CD4-positive, alpha-beta T cell (primary cell): ENCODE data around the gene CWC25. TPM values are rescaled to one million over a fixed set of nuclear protein-coding genes. Genes with fewer than 3 reads are reported as not detected.

ENCODE experiments used
- ATAC-seq: fragments of 200-7000 bp; cut with Tn5 transposase; one replicate; pipeline ENCODE4 v1.10.0; 2022; ENCODE audit warnings: mild to moderate bottlenecking; ENCODE audit not compliant: poor library complexity
- CTCF ChIA-PET: fragments of 350-600 bp; sonication (Branson Sonifier 250); formaldehyde crosslinking; loops from one replicate; lab custom pipeline; 2021; ENCODE audit warnings: antibody characterized with exemption, inconsistent platforms; lab: Charles Lee
- POLR2A ChIA-PET: fragments of 350-600 bp; sonication (Branson Sonifier 250); formaldehyde crosslinking; loops from one replicate; lab custom pipeline; 2021; ENCODE audit warnings: antibody characterized with exemption, inconsistent platforms; lab: Charles Lee
- DNase-seq, 14 experiments: peaks; one replicate each; pipeline ENCODE4 v3.0.0-alpha.2; 2013 to 2020; ENCODE audit warnings: mixed read lengths in 2 of 14
- H3K27ac ChIP-seq, 2 donors: one replicate each; pipeline versions ENCODE4 v1.5.1 to v1.7.0; 2013; ENCODE audit warnings: low read length in 2 of 2, low read depth in 1 of 2, mild to moderate bottlenecking in 1 of 2
- H3K27me3 ChIP-seq, 2 experiments: 1 replicate in 1 of 2; 2 replicates in 1 of 2; pipeline versions ENCODE4 v1.6.1 to v1.7.0; 2013; ENCODE audit warnings: low read length in 2 of 2, control low read depth in 1 of 2, mild to moderate bottlenecking in 1 of 2, moderate library complexity in 1 of 2; ENCODE audit not compliant: insufficient read depth in 2 of 2, control insufficient read depth in 1 of 2
- H3K36me3 ChIP-seq: one replicate; pipeline ENCODE4 v1.6.1; 2013; ENCODE audit warnings: low read length, control low read depth; ENCODE audit not compliant: insufficient read depth
- H3K4me1 ChIP-seq: one replicate; pipeline ENCODE4 v1.6.1; 2013; ENCODE audit warnings: low read length, control low read depth; ENCODE audit not compliant: insufficient read depth
- H3K4me3 ChIP-seq: one replicate; pipeline ENCODE4 v1.5.1; 2013; ENCODE audit warnings: mild to moderate bottlenecking, low read length, moderate library complexity
- H3K9me3 ChIP-seq, 2 experiments: 1 replicate in 1 of 2; 2 replicates in 1 of 2; pipeline versions ENCODE4 v1.6.1 to v1.7.0; 2013; ENCODE audit warnings: low read length in 2 of 2, mild to moderate bottlenecking in 2 of 2, control low read depth in 1 of 2, moderate library complexity in 1 of 2; ENCODE audit not compliant: control insufficient read depth in 1 of 2, insufficient read depth in 1 of 2
- H3K27ac Mint-ChIP-seq: one replicate; pipeline ENCODE4 v1.8.0; 2020; ENCODE audit warnings: mixed read lengths
- H3K27me3 Mint-ChIP-seq: one replicate; pipeline ENCODE4 v1.8.0; 2021; ENCODE audit warnings: mixed read lengths
- H3K36me3 Mint-ChIP-seq: one replicate; pipeline ENCODE4 v1.8.0; 2021; ENCODE audit warnings: low read depth, mixed read lengths
- H3K4me1 Mint-ChIP-seq: one replicate; pipeline ENCODE4 v1.8.0; 2021; ENCODE audit warnings: low read depth, mixed read lengths
- H3K4me3 Mint-ChIP-seq: one replicate; pipeline ENCODE4 v1.8.0; 2020; ENCODE audit warnings: mild to moderate bottlenecking, mixed read lengths
- H3K9me3 Mint-ChIP-seq: one replicate; pipeline ENCODE4 v1.8.0; 2020; ENCODE audit warnings: mixed read lengths
- intact Hi-C, 2 experiments: fragments of 100-400 bp; cut with DNase I in 1 of 2; cut with micrococcal nuclease in 1 of 2; formaldehyde crosslinking; loops; one replicate each; pipeline versions ENCODE4 v1.15.1 to v1.9.0; 2023 to 2025; cut with DNase I, micrococcal nuclease
- polyA plus RNA-seq, 2 donors: library from polyadenylated mRNA; unstranded; fragments of 120-200 nt; gene quantifications; one replicate each; pipeline ENCODE4 v1.2.1, GENCODE V29; 2013
- total RNA-seq, 174 experiments: library from RNA in 2 of 174; stranded (reverse) in 2 of 174; gene quantifications; one replicate each; pipeline ENCODE4 v1.2.3 and lab custom pipeline; 2021 to 2026
- TF ChIP-seq, protein P1 (sequence below): fragments of 200-600 bp; IDR thresholded peaks from one replicate; pipeline ENCODE4 v1.8.0; 2022; ENCODE audit warnings: antibody characterized with exemption, mild to moderate bottlenecking

CWC25 gene
- total RNA-seq (10 to 100 TPM; 63.0 to 63.3 TPM), total RNA-seq (lab: John Stamatoyannopoulos, UW) (33.5 to 134 (median 71.4) reads per million in 172 experiments)
- polyA plus RNA-seq (2013, experiment 1 of 2) = 24.2 TPM
- polyA plus RNA-seq (2013, experiment 2 of 2) = 29.4 TPM

- peak; percentile 90 to 100 (median 94) for DNase-seq
- peaks cover 37% of the 10 kb centered on the region for H3K4me1 Mint-ChIP-seq
- TF ChIP-seq, protein P1, sequence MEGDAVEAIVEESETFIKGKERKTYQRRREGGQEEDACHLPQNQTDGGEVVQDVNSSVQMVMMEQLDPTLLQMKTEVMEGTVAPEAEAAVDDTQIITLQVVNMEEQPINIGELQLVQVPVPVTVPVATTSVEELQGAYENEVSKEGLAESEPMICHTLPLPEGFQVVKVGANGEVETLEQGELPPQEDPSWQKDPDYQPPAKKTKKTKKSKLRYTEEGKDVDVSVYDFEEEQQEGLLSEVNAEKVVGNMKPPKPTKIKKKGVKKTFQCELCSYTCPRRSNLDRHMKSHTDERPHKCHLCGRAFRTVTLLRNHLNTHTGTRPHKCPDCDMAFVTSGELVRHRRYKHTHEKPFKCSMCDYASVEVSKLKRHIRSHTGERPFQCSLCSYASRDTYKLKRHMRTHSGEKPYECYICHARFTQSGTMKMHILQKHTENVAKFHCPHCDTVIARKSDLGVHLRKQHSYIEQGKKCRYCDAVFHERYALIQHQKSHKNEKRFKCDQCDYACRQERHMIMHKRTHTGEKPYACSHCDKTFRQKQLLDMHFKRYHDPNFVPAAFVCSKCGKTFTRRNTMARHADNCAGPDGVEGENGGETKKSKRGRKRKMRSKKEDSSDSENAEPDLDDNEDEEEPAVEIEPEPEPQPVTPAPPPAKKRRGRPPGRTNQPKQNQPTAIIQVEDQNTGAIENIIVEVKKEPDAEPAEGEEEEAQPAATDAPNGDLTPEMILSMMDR = no peak
- CTCF ChIA-PET = interaction anchor here (1.0 to 2.1 kb wide), 4 partner anchors 29 to 328 kb away, joined by 3 to 7 read pairs (median 4); partner anchors contain the start of gene RPL23
- Histone ChIP-seq H3K4me1 (peaks cover 25% of the 10 kb centered on the region), H3K9me3 (no peaks in the 10 kb centered on the region), H3K36me3 (peaks cover 10% of the 10 kb centered on the region), H3K27ac (peak within 1 kb of the TSS; percentile 94 to 95), H3K27me3 (no peaks in the 10 kb centered on the region), H3K4me3 (peak within 1 kb of the TSS; percentile 66)
- peak within 1 kb of the TSS; percentile 100 for H3K27ac Mint-ChIP-seq
- peak; percentile 81 for ATAC-seq
- H3K9me3 Mint-ChIP-seq = no peaks in the 10 kb centered on the region
- H3K36me3 Mint-ChIP-seq = peaks cover 39% of the 10 kb centered on the region
- POLR2A ChIA-PET = interaction anchor here (0.7 to 2.6 kb wide), 13 partner anchors 21 to 375 kb away, joined by 3 to 55 read pairs (median 3); partner anchors contain the start of genes LASP1, PIP4K2B, RPL19 and RPL23
- H3K27me3 Mint-ChIP-seq = peaks cover 5% of the 10 kb centered on the region
- H3K4me3 Mint-ChIP-seq = peak within 1 kb of the TSS; percentile 99
- intact Hi-C loops = loop anchor here (1.0 to 5.0 kb wide), 5 partner anchors 26 to 72 kb away; partner anchors contain the start of genes RPL23 (in 2 of the 2), PIP4K2B (in 1 of the 2) and PSMB3 (in 1 of the 2)
These were observed at the start of gene CWC25 for GRCh38 chr17:38824899-38825761. Gene CWC25 (minus strand): TSS chr17:38825321. CDS start chr17:38825183, 138 bp downstream.

DNA sequence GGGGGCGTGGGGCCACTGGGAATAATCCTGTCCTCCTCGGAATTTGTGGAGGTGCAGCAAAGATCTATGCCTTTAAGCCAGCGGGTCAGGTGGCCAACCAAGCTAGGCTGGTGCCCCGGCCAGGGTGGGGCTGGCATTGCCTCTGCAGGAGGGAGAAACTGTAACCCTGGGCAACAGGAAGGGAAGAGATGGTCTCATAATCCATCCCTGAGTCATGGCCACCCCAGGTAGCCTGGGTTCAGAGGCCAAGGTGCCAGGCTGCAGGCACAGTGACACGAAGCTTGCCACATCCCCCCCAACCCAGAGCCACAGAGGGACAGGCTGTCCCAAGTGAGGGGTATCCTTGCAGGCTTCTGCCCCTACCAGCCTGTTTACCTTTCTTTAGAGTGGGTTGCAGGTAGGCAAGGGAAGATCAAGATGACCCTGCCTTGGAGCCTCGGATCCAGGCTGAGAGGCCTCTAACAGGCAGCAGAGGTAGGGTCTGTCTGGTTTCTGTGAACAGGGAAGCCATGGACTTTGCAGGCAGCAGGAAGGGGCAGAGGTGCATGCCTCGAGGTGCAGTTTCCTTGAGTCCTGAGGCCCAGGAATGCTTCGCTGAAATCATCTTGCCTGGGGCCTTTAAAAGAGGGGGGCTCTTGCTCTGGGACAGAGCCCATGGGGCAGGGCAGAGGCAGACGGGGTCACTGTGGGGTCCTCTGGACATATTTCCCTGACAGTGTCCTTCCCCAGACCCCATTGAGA is 48.7 kb upstream of the CWC25 start:
- ChIA-PET CTCF (interaction anchor here (0.9 to 1.1 kb wide), 2 partner anchors 109 to 333 kb away, joined by 3 to 4 read pairs; no protein-coding TSS in a partner anchor), POLR2A (interaction anchor here (0.7 to 7.9 kb wide), 8 partner anchors 9 to 291 kb away, joined by 3 to 154 read pairs (median 5); partner anchors contain the start of genes LASP1NB and RPL23)
- H3K4me1 ChIP-seq = peaks cover 79% of the 10 kb centered on the region
- H3K4me1 Mint-ChIP-seq = peaks cover 79% of the 10 kb centered on the region
- no peaks in the 10 kb centered on the region for H3K9me3 ChIP-seq
- no peaks in the 10 kb centered on the region for H3K9me3 Mint-ChIP-seq
- H3K27me3 Mint-ChIP-seq = peaks cover 5% of the 10 kb centered on the region
- peaks cover 43% of the 10 kb centered on the region for H3K36me3 ChIP-seq
- H3K27ac ChIP-seq = peak overlapping the region in 1 of 2 donors; percentile 7
- H3K4me3 Mint-ChIP-seq = peak overlapping the region; percentile 63
- DNase-seq (no peak), ATAC-seq (no peak)
- H3K27ac Mint-ChIP-seq = peak overlapping the region; percentile 89
- TF ChIP-seq, protein P1 = no peak
- intact Hi-C loops = loop anchor here (5.0 to 10.0 kb wide), 4 partner anchors 38 to 221 kb away; partner anchors contain the start of gene FBXO47 (in 1 of the 2)
- H3K4me3 ChIP-seq = no peak overlapping the region
- peaks cover 57% of the 10 kb centered on the region for H3K36me3 Mint-ChIP-seq
- H3K27me3 ChIP-seq = no peaks in the 10 kb centered on the region
